HG03196 (cell line): ENCODE results near the gene THOC6.
"Not testable (repeated sequence)": the region's sequence is repeated elsewhere in the genome, so short reads cannot be mapped to it uniquely, and the experiment has no call there.

Source experiments
- ATAC-seq: cut with Tn5 transposase; IDR thresholded peaks from one replicate; pipeline ENCODE4 v1.9.1; 2021; ENCODE audit not compliant: unreplicated experiment

The THOC6 gene

DNA sequence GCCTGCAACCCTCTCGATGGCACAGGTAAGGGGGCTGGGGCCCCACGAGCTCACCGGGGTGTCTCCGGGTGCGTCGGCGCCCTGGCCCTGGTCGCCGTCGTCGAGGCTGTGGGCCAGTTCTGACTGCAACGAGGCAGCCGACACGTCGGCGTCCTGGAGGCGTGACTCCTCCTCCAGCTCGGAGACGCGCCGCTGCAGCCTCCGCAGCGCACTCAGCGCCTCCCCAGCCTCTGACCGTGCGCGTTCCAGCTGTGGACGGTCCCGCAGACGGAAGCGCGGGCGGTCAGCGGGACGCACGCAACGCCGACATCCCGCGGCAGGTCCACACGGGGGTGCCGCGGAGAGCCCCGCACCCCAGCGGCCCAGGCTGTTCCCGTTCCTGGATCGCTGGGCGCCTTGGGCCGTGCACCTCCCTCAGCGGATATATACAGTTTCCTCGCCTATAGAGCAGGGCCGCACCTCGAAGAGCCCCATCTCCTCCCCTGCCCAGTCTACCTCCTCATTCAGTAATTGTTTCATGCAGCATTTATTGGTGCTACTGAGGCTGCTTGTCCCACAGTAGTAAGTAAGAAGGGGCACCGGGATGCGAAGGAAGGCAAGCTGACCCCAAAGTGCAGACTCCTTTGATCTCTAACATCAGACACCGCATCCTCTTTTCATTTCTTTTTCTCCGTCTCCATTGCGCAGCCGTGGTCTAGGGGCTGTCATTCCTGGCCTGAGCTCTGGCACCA lies 5.8 kb downstream of the THOC6 start:
- ATAC-seq = no peak

DNA sequence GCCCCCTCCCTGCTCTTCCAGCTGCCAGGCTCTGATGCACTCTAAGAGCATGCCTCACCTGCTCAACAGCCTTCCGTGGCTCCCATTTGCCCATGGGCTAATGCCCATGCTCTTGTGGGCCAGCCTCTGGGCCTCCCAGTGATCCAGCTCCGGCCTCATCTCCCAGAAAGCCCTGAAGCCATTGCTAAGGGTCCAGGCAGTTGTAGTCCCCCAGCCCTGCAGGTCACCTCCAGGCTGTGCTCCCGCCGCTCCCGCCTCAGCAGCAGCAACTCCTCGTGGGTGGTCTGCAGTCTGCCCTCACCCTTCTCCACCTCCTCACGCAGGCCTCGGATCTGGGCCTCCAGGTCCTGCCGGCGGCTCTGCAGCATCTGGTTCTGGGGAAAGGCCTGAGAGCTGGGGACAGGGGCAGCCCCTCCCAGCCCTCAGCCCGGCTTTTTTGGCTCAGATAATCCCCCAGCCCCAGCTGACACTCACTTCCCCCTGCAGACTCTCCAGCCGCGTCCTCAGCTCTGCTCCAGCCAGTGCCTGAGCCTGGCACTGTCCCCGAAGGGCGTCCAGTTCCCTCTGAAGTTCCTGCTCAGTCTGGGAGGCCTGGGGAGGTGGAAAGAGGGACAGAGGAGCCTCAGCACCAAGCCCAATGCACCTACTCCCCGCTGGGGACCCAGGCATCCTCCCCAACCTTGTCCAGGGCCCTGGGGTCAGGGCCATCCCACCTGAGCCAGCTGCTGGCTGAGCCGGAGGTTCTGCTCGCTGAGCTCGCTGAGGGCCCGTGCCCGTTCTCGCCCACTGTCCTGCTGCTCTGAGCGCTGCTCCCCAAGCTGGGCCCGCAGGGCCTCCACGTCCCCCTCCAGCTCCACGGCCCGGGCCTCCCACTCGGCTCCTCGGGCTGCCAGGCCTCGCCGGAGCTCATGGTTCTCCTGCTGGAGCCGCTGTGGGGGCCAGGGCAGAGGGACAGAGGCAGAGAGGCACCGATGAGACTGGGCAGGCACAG lies 6.7 kb downstream of the THOC6 start:
- no peak for ATAC-seq

DNA sequence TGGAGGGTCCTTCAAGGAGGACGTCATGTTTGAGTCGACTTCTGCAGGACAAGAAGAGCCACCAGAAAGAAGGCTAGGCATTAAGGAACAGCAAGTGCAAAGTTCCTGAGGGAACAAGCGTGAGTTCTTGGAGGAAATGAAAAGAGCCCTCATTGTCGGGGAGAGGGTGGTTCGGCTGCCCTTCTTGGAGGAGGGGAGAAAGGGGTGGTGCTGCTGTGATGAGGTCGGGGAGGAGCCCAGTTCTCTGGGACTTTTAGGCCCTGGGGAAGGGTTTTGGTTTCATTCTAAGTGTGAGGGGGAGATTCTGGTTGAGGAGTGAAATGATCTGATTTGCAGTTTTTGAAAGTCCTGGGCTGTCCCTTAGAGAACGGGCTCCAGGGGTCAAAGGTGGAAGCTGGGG lies 8.8 kb downstream of the THOC6 start:
- ATAC-seq = no peak

DNA sequence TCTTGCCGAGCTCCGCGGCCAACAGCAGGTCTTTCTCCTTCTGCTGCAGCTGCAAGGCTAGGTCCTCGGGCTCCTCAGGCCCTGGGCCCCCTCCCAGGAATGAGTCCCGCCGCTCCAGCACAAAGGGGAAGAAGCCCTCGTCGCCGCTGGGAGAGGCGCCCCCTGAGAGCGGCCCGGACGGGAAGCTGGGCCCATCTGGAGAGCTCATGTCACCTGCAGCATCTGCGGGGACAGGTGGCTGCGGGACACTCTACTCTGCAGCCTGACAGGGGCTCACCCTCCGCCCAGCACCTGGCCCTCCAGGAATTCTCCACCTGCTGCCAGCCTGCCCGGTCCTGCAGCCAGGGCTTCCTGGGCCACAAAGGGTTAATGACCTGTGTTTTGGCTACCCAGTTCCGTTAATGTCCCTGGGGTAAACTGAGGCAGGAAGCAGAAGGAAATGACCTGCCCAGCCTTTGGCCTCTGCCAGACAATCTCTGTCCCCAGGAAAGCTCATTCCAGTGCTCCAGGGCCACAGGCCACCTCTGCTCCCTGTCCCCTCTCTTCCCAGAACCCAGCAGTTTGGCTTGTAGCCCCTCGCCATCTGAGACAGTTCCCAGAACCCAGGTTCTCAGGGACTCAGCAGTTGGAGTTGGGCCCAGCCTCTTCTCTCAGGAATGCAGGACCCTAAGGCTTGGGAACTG lies 11.6 kb downstream of the THOC6 start:
- ATAC-seq = no peak

DNA sequence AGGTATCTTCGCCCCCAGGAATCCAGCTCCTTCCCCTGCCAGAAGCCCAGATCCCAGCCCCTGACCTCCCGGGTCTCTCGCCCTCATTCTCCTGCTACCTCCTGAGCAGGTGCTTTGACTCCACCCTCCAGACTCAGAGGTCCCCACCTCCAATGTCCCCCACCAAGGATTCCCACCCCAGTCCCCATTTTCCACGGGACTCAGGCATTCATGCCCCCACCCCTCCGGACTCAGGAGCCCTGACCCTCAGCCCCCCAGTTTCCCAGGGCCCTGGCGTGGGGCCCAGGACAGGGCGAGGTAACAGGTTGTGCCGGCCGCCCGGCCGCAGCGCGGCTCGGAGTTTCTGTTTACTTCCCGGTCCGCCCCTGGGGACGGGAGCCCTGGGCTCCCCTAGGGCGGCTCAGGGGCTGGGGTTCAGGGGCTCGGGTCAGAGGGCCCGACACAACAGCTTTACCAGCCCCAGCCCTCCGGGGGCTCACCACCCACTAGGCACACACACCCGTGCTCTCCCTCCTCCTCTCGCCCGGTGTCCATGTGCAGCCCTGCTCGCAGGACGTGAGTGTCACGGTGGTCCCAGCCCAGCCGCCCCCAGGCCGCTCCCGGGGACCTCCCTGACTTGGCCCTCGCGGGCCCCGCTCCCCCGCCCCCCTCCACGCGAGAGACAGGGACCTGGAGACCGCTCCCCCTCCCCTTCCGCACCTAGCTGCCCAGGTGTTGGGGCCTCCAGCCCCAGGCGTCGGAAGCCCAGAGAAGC lies 12.3 kb downstream of the THOC6 start:
- no peak for ATAC-seq

DNA sequence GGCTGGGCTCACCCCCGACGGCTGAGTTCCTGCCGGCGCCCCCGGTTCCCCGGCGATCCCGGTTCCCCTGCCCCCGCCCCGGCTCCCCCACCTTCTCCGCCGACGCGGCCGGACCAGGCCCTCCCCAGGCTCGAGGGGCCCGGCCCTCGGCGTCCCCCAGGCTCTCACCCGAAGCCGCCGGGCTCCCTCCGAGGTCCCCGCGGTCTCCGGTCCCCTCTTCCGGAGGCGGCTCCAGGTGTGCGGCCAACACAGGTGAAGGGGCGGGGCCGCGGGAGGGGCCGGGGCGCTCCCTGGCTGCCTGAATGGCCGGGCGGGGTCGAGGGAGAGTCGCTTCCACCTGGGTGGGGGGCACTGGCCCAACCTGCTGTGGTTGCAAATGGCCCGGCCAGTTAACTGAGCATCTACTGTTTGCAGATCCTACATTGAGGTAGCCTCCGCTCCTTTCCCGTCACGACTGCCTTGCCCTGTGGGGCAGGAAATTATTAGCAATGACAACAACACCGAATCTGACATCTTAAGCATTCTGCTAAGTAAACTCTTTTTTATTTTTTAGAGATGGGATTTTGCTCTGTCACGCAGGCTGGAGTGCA lies 13.0 kb downstream of the THOC6 start, which contains the start of gene BICDL2:
Gene BICDL2 (minus strand): TSS at position 219 of the 590 bp plus-strand sequence. CDS start 1,448 bp downstream, outside the sequence.
- no peak for ATAC-seq

DNA sequence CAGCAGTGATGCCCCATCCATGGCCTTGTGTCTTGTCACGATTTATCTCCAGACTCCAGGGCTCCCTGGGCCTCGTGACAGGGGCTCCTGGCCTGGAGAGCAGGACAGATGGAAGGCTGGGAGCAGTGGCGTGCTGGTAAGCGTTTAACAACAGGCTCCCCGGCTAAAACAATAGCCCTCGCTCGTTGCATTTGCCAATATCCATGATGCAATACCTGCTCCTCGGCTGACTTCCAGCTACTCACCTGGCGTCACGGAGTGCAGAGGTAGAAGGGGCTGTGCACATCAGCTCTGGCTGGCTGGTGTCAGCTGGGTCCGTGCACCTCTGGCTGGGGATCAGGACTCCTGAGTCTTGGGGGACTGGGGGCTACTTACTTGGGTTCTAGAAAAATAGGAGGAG lies 14.4 kb downstream of the THOC6 start:
- no peak for ATAC-seq

DNA sequence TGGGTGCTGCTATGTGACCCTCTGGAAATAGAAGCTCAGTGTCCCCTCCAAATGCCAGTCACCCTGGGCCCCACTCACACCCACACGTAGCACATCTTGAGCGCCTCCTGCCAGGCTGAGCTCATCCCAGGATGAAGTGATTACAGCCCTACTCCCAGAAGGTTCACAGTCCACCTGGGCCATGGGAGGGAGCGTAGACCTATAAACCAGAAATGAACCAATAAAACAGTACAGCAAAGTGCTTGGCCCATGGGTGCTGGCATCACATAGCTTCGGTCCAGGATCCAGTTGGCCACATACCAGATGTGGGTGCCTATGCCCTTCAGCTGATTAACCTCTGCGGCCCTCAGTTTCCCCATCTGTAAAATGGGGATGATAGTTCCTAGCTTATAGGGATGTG lies 15.1 kb downstream of the THOC6 start:
- ATAC-seq = no peak

DNA sequence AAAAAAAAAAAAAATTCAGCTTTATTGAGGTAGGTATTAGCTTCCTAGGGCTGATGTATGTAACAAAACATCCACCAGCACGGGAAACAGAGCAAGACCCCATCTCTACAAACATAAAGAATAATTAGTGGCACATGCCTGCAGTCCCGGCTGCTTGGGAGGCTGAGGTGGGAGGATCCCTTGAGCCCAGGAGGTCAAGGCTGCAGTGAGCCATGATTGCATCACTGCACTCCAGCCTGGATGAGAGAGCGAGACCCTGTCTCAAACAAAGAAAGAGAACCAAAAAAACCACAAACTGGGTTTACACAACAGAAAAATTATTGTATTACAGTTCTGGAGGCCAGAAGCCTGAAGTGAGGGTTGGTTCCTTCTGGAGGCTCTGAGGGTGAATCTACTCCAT lies 18.5 kb downstream of the THOC6 start:
- no peak for ATAC-seq

DNA sequence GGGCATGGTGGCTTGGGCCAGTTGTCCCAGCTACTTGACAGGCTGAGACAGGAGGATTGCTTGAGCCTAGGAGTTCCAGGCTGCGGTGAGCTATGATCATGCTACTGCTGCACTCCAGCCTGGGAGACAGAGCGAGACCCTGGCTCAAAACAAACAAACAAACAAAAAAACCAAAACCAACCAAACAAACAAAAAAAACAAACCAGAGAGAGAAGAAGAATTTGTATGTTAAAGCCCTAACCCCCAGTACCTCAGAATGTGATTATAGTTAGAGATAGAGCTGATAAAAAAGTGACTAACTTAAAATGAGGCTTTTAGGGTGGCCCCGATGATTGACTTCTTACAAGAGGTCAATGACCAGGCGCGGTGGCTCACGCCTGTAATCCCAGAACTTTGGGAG lies 20.9 kb downstream of the THOC6 start:
- ATAC-seq = no peak

DNA sequence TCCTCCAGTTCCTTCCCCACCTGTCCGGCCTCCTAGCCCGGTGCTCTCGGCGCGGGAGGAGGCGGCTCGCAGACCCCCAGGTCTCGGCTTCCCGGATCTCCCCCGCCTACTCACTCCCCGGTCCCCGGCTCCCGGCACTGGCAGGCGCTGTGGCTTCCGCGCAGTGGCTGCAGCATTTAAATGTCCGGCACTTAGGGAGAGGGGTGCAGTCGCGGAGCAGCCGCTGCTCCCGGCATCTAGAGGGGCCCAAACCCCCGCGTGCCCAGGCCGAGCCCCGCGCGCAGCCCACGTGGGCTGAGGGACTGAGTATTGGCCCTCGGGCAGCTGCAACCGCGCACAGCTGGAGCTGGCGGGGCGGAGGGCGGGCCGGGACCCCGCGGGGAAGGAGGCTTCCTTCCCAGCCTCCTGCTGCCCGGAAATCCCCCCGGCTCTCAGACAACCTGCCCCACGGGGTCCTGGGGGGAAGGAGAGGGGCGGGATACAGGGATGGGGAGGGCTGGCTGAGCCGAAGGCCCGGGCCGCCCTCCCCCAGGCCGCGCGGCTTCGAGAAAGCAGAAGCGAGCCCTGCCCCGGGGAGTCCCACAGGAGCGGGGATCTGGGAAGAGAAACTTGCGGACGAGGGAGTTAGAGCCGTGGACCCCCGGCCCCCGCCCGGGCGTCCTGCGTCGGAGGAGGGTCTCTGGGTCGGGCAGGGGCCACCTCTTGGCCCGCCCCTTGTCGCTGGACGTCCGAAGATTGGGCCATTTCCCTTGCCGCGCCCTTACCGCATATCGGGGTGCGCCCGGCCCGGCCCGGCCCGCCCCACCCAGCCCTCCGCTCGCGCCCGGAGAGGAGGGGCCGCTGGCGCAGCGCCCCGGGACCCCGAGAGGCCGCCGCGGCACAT lies 22.2 kb downstream of the THOC6 start, which contains the start of gene MMP25:
Gene MMP25 (plus strand): TSS at position 804 of the 883 bp plus-strand sequence. CDS start 357 bp downstream, outside the sequence.
- ATAC-seq = no peak

DNA sequence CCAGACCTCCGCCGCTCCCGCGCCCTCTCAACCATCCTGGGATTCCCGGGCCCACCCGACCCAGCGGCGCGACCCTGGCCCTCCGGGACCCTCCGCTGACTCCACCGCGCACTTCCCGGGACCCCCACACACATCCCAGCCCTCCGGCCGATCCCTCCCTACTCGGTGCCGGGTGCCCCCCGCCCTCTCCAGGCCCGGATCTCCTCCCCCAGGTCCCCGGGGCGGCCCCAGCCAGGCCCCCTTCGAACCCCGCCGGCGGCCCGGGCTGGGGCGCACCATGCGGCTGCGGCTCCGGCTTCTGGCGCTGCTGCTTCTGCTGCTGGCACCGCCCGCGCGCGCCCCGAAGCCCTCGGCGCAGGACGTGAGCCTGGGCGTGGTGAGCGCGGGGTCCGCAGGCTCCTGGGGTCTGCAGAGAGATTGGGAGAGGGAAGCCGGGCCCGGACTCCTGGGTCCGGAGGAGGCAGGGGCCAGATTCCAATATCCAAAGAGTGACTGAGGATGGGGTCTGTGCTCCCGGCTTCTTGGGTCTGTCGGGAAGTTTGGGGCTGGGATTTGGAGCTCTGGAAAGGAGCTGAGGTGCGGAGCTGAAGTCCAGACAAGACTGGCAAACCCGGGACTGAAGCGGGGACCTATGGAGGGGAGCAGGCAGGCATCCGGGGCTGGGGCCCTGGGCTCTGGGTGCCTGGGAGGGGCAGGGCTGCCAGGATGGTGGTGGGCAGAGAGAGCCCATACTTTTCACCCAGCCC lies 23.0 kb downstream of the THOC6 start:
- ATAC-seq = no peak

DNA sequence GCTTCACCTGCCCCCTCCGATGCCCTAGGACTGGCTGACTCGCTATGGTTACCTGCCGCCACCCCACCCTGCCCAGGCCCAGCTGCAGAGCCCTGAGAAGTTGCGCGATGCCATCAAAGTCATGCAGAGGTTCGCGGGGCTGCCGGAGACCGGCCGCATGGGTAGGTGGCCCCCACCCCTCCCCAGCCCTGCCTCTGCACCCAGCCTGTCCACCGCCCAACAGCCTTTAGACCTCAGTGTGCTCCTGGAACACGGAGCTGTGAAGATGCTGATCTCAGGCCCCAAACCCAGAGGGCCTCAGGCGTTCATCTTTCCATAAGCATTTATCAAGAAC lies 23.5 kb downstream of the THOC6 start:
- ATAC-seq = no peak

DNA sequence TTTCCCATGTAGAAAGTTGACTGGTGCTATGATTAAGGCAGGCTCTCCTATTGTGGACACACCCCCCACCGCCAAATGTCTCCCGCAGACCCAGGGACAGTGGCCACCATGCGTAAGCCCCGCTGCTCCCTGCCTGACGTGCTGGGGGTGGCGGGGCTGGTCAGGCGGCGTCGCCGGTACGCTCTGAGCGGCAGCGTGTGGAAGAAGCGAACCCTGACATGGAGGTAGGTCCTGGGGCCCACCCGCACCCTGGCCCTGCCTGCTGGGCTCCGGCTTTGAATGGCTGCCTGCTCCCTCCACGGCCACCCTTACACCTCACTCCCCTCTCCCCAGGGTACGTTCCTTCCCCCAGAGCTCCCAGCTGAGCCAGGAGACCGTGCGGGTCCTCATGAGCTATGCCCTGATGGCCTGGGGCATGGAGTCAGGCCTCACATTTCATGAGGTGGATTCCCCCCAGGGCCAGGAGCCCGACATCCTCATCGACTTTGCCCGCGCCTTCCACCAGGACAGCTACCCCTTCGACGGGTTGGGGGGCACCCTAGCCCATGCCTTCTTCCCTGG lies 26.2 kb downstream of the THOC6 start:
- no peak for ATAC-seq

DNA sequence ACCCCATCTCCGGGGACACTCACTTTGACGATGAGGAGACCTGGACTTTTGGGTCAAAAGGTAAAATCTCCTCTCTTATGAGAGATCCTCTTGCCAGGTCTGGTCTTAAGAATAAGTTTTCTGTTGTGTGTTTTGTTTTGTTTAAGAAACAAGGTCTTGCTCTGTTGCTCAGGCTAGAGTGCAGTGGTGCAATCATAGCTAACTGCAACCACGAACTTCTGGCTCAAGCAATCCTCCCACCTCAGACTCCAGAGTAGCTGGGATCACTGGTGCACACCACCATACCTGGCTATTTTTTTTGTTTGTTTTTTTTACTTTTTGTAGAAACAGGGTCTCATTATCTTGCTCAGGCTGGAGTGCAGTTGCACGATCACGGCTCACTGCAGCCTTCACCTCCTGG lies 26.7 kb downstream of the THOC6 start:
- ATAC-seq = no peak

DNA sequence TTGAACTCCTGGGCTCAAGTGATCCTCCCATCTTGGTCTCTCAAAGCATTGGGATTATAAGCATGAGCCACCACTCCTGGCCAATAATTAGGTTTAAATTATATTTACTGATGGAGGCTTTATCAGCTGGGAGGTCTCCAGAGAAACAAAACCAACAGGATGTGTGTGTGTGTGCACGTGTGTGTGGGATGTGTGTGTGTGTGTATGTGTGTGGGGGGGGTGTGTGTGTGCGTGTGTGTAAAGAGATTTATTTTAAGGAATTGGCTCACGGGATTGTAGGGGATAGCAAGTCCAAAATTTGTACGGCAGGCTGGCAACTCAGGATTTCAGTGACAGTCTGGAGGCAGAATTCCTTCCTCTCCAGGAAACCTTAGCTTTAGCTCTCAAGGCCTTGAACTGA lies 27.2 kb downstream of the THOC6 start:
- no peak for ATAC-seq

DNA sequence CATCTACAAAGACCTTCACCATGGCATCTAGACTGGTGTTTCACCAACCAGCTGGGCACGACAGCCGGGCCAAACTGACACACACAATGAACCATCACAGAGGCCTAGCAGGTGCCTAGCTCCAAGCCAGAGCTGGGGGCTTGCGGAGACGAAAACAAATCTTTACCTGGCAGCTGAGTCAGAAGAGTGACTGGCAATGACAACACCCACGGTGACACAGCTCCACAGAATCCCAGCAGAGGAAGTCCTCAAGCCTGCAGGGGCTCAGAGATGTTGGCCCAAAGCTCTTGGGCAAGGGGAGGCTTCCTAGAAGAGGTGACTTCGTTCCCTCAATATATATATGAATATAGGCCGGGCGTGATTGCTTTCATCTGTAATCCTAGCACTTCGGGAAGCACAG lies 27.7 kb downstream of the THOC6 start:
- ATAC-seq = no peak

DNA sequence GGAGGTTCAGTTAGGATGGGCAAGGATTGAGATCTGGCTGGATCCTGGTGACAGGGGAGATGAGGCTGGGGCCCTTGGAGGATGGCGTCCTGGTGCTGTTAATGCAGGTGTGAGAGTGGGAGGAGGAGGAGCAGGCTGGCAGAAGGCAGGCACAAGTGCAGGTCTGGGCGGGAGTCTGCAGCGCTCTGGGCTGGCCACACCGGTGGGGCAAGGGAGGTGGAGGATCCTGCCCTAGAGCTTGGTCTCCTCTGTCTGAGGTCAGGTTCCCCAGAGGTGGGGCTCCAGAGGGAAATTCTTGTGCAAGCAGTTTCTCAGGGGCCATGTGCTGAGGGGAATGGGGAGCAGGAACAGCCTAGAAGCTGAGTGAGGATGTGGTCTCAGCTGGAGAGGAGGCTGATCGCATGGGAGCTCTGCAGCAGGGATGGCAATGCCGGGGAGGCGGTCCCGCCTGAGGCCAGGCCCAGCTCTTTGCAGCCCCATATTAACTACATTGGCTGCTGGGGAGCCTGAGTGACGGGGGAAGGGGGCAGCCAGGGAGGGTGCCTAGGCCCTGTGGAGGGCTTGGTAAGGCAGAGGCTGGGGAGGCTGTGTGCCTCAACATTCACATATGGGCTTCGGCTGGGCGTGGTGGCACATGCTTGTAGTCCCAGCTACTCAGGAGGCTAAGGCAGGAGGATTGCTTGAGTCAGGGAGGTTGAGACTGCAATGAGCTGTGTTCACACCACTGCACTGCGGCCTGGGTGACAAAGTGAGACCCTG lies 28.9 kb downstream of the THOC6 start:
- not testable (repeated sequence) for ATAC-seq
